ENCODE results near the gene EPB41L2. TPM values are rescaled to one million over a fixed set of nuclear protein-coding genes. Genes with fewer than 3 reads are reported as not detected.
A peak's percentile ranks its signal among the peaks of the same experiment; 100 is the strongest.

EPB41L2 gene
- total RNA-seq, 1 experiment from 2014 or later, result 91.7 TPM

DNA sequence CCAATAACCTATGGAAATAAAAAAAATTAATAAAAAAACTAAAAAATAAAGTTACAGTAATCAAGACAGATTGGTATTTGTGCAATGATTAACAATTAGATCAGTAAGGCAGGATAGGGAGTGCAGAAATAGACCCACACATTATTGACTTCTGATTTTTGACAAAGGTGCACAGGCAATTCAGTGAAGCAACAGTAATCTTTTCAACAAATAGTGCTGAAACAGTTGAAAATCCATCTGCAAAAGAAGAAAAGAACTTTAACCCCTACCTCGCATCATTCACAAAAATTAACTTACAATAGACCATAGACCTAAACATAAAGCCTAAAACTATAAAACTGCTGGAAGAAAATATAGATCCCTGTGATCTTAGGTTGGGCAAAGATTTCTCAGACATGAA lies 240.3 kb downstream of the EPB41L2 start:
- DNase-seq, result no peak
- peaks cover 10% of the 10 kb centered on the region for H3K9me3 Mint-ChIP-seq (ENCODE audit: unreplicated experiment)
- peaks cover 4% of the 10 kb centered on the region for H3K36me3 Mint-ChIP-seq (ENCODE audit: insufficient read depth, unreplicated experiment)
- Histone ChIP-seq H3K9me3 (no peaks in the 10 kb centered on the region), H3K4me1 (peaks cover 31% of the 10 kb centered on the region), H3K4me3 (ENCODE audit: low read depth, low read length) (no peak overlapping the region), H3K27me3 (replicated peaks; ENCODE audit: control insufficient read depth, insufficient read depth, low read length) (no peaks in the 10 kb centered on the region), H3K36me3 (ENCODE audit: control insufficient read depth, insufficient read depth, low read length) (no peaks in the 10 kb centered on the region)
- no peak overlapping the region for H3K27ac Mint-ChIP-seq (ENCODE audit: unreplicated experiment)
- TF ChIP-seq, protein P1, sequence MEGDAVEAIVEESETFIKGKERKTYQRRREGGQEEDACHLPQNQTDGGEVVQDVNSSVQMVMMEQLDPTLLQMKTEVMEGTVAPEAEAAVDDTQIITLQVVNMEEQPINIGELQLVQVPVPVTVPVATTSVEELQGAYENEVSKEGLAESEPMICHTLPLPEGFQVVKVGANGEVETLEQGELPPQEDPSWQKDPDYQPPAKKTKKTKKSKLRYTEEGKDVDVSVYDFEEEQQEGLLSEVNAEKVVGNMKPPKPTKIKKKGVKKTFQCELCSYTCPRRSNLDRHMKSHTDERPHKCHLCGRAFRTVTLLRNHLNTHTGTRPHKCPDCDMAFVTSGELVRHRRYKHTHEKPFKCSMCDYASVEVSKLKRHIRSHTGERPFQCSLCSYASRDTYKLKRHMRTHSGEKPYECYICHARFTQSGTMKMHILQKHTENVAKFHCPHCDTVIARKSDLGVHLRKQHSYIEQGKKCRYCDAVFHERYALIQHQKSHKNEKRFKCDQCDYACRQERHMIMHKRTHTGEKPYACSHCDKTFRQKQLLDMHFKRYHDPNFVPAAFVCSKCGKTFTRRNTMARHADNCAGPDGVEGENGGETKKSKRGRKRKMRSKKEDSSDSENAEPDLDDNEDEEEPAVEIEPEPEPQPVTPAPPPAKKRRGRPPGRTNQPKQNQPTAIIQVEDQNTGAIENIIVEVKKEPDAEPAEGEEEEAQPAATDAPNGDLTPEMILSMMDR (IDR thresholded peaks at IDR 0.05; ENCODE audit: insufficient read depth in 1 of 2, low read depth in 1 of 2, low read length in 1 of 2, severe bottlenecking in 1 of 2, unreplicated experiment in 1 of 2), result no peak
- no peaks in the 10 kb centered on the region for H3K27me3 Mint-ChIP-seq (ENCODE audit: insufficient read depth, unreplicated experiment)
- no TSS peak for BruUV-seq (replicated peaks)
- intact Hi-C loops (cut with micrococcal nuclease; ENCODE audit: unreplicated experiment), result no loop called here
- H3K4me1 Mint-ChIP-seq (ENCODE audit: low read depth, unreplicated experiment), result peaks cover 25% of the 10 kb centered on the region
- H3K4me3 Mint-ChIP-seq (ENCODE audit: unreplicated experiment), result no peak overlapping the region
- POLR2A ChIA-PET, result no interaction called here
- CTCF ChIA-PET, result no interaction called here

DNA sequence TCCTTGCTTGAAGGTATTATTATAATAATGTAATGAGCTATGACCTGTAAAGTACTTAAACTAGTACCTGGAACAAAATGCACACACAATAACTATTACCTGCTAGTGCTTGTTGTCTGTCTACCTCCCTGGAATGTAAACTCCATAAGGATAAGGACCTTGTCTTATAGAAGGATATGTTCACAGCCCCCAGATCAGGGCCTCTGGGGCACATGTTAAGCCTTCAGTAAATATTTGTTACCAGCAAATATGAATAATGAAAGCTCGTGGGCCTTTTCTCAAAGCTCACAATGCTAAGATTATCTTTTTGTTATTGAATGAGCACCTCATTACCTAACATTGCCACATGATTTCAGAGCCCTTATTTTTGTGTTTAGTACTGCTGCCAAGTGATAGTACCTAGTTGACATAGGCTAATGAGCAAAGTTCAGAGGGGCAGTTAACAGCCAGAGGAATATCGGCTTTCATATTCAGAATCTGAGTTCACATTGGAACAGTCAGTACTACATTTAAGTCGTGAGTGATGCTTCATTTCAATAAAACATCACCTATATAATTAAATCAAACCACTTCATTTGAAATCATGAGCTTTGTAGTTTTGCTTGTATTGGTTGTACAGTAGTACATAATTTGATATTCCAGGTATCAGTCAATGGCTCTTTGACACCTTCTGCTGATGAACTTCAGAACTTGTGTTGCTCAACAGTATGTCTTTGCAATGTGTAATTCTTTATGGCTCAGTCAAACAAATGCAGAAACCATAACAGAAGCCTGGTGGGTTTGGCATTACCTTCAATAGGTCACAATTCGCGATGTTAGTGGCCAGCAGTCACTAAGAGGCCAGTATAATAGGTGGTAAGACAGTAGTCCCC lies 247.6 kb downstream of the EPB41L2 start:
- Mint-ChIP-seq H3K4me1 (ENCODE audit: low read depth, unreplicated experiment) (no peaks in the 10 kb centered on the region), H3K9me3 (ENCODE audit: unreplicated experiment) (peaks cover 18% of the 10 kb centered on the region), H3K27ac (ENCODE audit: unreplicated experiment) (no peak overlapping the region), H3K36me3 (ENCODE audit: insufficient read depth, unreplicated experiment) (no peaks in the 10 kb centered on the region), H3K27me3 (ENCODE audit: insufficient read depth, unreplicated experiment) (no peaks in the 10 kb centered on the region), H3K4me3 (ENCODE audit: unreplicated experiment) (no peak overlapping the region)
- TF ChIP-seq, protein P1 (IDR thresholded peaks at IDR 0.05; ENCODE audit: insufficient read depth in 1 of 2, low read depth in 1 of 2, low read length in 1 of 2, severe bottlenecking in 1 of 2, unreplicated experiment in 1 of 2), result no peak
- CTCF ChIA-PET, result interaction anchor here (0.7 kb wide), 1 partner anchor 12 kb away, joined by 3 read pairs; the partner anchor contains the start of gene SMLR1
- no TSS peak for BruUV-seq (replicated peaks)
- Histone ChIP-seq H3K36me3 (ENCODE audit: control insufficient read depth, insufficient read depth, low read length) (no peaks in the 10 kb centered on the region), H3K4me1 (peaks cover 15% of the 10 kb centered on the region), H3K4me3 (ENCODE audit: low read depth, low read length) (no peak overlapping the region), H3K27me3 (replicated peaks; ENCODE audit: control insufficient read depth, insufficient read depth, low read length) (no peaks in the 10 kb centered on the region), H3K9me3 (no peaks in the 10 kb centered on the region)
- peak; percentile 51 to 54 for DNase-seq
- intact Hi-C loops (cut with micrococcal nuclease; ENCODE audit: unreplicated experiment), result loop anchor here (1.0 kb wide), 1 partner anchor 12 kb away; the partner anchor contains the start of gene SMLR1
- POLR2A ChIA-PET, result no interaction called here

DNA sequence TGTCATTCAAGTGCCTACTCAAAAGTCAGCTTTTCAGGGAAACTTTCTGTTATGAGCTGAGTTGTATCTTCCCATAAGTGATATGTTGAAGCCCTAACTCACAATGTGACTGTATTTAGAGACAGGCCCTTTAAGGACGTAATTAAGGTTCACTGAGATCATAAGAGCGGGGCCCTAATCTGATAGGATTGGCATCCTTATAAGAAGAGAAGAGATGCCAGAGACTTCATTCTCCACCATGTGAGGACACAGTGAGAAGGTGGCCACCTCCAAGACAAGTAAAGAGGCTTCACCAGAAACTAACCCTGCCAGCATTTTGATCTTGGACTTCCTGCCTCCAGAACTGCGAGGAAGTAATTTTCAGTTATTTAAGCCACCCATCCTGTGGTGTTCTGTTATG lies 248.5 kb downstream of the EPB41L2 start:
- ChIA-PET CTCF (no interaction called here), POLR2A (no interaction called here)
- BruUV-seq (replicated peaks), result no TSS peak
- Histone ChIP-seq H3K9me3 (no peaks in the 10 kb centered on the region), H3K36me3 (ENCODE audit: control insufficient read depth, insufficient read depth, low read length) (no peaks in the 10 kb centered on the region), H3K4me1 (peaks cover 15% of the 10 kb centered on the region), H3K4me3 (ENCODE audit: low read depth, low read length) (no peak overlapping the region), H3K27me3 (replicated peaks; ENCODE audit: control insufficient read depth, insufficient read depth, low read length) (no peaks in the 10 kb centered on the region)
- intact Hi-C loops (cut with micrococcal nuclease; ENCODE audit: unreplicated experiment), result no loop called here
- H3K27ac Mint-ChIP-seq (ENCODE audit: unreplicated experiment), result no peak overlapping the region
- TF ChIP-seq, protein P1 (IDR thresholded peaks at IDR 0.05; ENCODE audit: insufficient read depth in 1 of 2, low read depth in 1 of 2, low read length in 1 of 2, severe bottlenecking in 1 of 2, unreplicated experiment in 1 of 2), result no peak
- no peak overlapping the region for H3K4me3 Mint-ChIP-seq (ENCODE audit: unreplicated experiment)
- peaks cover 17% of the 10 kb centered on the region for H3K9me3 Mint-ChIP-seq (ENCODE audit: unreplicated experiment)
- no peaks in the 10 kb centered on the region for H3K36me3 Mint-ChIP-seq (ENCODE audit: insufficient read depth, unreplicated experiment)
- no peaks in the 10 kb centered on the region for H3K4me1 Mint-ChIP-seq (ENCODE audit: low read depth, unreplicated experiment)
- DNase-seq, result no peak
- H3K27me3 Mint-ChIP-seq (ENCODE audit: insufficient read depth, unreplicated experiment), result no peaks in the 10 kb centered on the region

All from Caco-2 (cell line).